Measurements from ENCODE around the gene IFT57.

IFT57 gene

DNA sequence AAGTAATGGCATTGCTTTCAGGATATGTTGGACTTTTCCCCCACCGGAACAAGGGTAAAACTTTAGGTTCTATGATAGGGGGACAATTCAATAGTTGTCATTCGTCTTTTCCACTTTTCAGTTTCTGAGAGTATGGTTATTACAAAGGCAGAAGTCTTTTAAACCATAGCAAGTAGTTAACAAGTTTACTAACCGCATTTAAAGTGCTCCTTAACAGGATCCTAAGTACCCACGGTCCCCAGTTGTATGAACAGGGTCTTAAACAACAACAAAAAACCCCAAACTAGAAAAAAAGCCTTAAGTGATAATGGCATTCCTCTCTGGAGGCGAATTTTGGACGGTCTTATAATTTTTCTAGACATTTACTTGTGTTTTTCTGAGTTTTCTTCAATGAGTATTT lies 831 bp downstream of the IFT57 start:
- no peak for DNase-seq (ENCODE audit: low read depth in 3 of 3, low spot score in 1 of 3)

DNA sequence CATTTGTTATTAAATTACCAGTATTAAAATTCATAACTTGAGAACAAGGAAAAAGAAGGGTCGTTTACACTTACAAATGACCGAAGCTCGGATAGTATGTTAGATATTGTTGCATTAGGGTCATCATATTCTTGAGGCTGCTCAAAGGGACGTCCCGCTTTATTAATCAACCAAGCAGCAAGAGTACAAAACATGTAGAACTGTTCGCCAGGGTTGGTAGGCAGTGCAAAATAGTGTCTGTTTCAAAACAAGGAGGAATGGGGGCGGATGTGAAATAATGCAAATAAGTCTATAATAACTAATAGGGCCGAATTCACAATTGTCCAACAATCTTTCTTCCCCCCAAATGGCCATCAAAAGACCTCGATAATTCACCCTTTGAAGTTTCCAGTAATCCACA lies 2.9 kb downstream of the IFT57 start:
- DNase-seq (ENCODE audit: low read depth in 3 of 3, low spot score in 1 of 3) = no peak

DNA sequence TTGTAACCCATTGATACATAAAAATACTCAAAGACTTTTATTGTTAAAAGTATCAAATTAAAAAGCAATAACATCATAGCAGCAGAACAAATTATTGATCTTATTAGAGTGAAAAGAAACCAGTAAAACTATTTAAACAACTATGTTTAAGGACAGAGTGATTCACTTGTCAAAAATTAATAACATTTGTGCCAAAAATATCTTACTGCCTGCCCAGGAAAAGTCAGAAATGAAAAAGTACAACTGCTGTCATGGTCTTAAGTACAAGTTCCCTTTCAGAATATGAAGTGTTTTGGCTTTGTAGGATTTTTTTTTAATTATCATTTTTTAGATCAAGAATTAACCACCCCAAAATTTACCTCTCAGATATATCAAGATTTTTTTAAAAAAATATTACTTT lies 3.4 kb downstream of the IFT57 start:
- no peak for DNase-seq (ENCODE audit: low read depth in 3 of 3, low spot score in 1 of 3)

DNA sequence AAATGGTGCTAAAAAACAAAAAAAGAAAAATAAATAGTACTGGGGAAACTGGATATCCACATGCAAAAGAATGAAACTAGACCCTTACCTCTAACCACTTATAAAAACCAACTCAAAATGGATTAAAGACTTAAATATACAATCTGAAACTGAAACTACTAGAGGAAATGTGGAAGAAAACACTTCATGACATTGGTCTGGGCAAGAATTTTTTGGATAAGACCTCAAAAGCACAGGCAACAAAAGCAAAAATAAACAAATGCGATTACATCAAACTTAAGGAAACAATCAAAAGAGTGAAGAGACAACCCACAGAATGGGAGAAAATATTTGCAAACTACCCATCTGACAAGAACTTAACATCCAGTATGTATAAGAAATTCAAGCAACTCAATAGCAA lies 6.4 kb downstream of the IFT57 start:
- no peak for DNase-seq (ENCODE audit: low read depth in 3 of 3, low spot score in 1 of 3)

DNA sequence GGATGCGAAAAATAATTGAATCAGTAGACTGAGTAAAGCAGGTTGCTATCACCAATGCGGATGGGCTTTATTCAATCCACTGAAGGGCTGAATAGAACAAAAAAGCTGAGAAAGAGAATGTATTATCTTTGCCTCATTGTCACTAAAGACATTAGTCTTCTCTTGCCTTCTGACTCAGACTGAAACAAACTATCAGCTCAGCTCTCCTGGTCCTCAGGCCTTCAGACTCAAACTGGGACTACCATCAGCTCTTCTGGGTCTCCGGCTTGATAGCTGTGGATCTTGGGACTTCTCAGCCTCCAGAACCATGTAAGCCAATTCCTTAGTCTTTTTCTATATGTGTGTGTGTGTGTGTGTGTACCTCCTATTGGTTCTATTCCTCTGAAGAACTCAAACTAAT lies 12.6 kb downstream of the IFT57 start:
- no peak for DNase-seq (ENCODE audit: low read depth in 3 of 3, low spot score in 1 of 3)

DNA sequence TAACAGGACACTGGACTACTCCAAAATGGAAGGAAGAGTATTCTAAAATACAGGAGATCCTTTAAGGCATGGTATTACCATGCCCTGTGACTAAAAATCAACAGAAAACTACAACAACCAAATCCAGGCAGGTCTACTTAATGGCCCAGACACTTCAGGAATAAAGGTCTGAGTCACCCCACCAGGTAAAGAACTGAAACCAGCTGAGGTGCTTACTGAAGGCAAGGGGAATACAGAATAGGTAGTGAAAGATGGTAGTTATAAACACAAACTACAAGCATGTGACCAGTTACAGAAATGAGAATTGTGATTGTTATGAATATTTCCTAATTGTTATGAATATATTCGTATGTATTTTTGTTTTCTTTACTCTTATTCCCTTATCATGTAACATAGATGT lies 13.4 kb downstream of the IFT57 start:
- no peak for DNase-seq (ENCODE audit: low read depth in 3 of 3, low spot score in 1 of 3)

DNA sequence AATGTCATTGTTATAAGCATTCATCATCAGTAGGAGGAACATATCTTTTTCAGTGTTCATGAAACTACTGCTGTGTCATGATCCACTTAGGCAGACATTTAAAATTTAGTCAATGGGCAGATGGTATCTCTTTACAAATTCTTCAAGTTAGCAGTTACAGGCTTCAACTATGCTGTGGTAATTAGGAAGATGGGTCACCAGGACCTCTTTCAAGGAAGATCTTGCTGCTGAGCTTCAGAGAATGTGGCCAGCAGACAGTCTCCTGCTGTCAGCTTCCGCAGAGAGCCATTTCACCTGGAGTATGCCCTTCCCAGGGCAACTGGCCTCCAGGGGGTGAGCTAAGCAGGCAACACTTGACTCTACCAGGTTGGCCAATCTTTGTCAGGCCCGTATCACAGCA lies 19.4 kb downstream of the IFT57 start:
- DNase-seq (ENCODE audit: low read depth in 3 of 3, low spot score in 1 of 3) = no peak

DNA sequence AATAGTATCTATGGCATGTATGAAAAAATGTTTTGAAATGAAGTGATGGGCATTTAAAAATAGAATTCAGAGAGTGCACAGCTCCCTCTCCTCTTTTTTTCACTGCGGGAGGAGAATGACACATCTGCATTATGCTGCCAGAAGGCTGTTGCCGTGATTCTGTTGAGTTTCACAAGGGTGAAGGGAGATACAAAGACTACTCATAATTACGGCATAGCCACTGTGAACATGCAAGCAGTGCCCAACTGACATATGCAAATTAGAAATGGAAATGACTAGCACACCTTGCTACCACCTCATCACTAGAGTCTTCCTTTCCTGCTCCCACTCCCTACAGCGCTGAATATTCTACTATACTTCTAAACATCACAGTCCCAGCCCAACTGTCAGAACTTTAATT lies 20.1 kb downstream of the IFT57 start:
- no peak for DNase-seq (ENCODE audit: low read depth in 3 of 3, low spot score in 1 of 3)

DNA sequence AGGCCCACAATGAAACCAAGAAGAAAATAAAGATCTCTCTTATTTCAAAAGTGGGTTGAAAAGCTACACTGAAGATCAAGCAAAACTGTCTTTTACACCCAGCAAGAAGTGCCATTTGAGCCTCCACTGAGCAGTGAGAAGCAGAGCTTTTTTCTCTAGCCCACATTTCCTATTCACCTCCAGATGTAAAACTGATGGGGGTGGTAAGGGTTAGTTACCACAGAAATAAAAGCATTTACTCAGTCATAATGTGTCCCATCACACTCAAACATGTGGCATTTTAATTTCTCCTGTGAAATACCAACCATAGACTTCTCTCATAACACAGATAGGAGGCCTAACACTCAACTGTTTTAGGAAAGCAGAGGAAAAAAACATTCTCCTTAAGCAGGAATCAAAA lies 21.0 kb downstream of the IFT57 start:
- no peak for DNase-seq (ENCODE audit: low read depth in 3 of 3, low spot score in 1 of 3)

DNA sequence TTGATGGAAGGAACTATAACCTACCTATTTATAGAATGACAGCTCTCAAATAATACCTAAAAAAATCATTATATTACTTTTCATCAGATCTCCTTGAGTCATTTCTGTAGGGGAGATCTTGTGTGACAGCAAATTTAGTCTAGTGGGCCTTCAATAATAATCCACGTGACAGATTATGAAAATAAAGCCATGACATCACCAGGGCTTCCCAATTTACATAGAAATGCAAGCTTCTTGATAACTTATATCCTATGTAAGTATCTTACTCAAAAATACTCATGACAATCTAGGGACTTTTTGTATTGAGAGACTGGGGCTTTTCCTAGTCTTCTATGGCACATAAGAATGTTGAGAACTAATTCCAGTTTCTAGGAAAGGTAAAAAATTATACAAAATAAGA lies 21.6 kb downstream of the IFT57 start:
- DNase-seq (ENCODE audit: low read depth in 3 of 3, low spot score in 1 of 3) = no peak

DNA sequence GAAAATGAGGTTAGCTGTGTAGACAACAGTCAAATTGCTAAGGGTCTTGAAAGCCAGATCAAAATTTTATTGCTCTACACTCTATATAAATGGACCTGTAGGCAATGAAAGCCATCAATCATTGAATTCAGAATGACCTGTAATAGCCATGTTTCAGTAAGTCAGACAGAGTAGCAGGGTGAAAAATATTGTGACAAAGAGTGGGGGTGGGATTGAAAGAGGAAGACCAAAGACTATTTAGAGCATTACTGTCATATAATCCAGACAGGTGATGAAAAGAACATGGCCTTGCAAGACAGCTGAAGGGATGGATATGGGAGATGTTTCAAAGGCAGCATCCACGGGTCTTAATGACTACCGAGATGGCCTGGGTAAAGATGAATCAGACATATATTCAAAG lies 22.2 kb downstream of the IFT57 start:
- no peak for DNase-seq (ENCODE audit: low read depth in 3 of 3, low spot score in 1 of 3)

DNA sequence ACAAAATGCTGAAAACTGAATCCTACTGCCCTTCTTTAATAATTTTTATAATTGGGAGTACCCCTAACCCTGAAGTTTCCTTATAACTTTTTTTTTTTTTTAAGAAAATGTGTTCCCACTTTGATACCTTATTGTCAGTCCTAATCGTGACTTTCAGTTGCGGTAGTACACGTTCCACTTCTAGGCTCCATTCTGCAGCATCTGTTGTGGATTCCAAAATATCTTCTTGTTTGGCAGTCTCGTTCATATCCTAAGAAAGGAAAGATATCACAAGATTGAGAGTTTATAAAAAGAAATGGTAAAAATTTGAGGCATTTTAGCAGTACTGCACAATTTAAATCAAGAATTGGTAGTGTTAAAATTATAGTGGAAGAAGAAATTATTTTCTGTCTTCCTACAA lies 30.8 kb downstream of the IFT57 start:
- no peak for DNase-seq (ENCODE audit: low read depth in 3 of 3, low spot score in 1 of 3)

DNA sequence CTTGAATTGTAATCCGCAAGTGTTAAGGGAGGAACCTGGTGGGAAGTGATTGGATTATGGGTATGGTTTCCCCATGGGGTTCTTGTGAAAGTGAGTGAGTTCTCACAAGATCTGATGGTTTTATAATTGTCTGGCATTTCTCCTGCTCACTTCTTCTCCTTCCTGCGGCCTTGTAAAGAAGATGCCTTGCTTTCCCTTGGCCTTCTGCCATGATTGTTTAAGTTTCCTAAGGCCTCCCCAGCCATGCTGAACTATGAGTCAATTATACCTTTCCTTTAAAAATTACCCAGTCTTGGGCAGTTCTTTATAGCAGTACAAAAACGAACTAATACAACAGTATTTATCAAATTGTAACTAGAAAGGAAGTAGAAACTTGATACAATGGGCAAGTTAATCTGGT lies 31.9 kb downstream of the IFT57 start:
- DNase-seq (ENCODE audit: low read depth in 3 of 3, low spot score in 1 of 3) = no peak

DNA sequence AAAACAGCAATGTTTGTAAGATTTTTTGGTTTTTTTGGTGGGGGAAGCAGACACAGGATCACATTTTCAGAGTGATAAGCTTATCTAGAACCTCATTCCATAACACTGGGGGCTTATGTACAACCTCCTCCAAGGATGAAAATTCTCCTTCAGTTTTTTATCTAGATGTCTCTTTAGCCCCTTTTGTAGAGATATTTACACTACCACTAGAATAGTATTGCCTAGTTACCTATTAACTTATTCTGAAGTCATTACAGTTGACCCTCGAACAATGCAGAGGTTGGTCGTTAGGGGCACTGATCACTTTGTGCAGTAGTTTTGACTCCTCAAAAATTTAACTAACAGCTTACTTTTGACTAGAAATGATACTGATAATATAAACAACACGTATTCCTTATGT lies 32.8 kb downstream of the IFT57 start:
- DNase-seq (ENCODE audit: low read depth in 3 of 3, low spot score in 1 of 3) = no peak

DNA sequence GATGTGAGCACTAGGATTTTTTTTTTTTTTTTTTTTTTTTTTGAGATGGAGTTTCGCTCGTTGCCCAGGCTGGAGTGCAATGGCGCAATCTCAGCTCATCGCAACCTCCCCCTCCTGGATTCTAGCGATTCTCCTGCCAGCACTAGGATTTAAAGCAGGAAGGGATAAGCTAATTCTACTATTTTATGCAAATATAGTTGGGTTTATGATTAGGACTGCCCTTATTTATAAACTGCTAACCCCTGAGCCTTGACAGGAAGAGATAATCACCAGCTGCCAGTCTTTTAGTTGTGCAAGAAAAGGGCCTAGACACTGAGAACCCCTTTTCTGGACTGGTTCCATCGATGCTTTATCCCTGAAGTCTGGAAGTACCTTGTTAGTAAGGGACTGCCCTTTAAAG lies 36.7 kb downstream of the IFT57 start:
- DNase-seq (ENCODE audit: low read depth in 3 of 3, low spot score in 1 of 3) = no peak

DNA sequence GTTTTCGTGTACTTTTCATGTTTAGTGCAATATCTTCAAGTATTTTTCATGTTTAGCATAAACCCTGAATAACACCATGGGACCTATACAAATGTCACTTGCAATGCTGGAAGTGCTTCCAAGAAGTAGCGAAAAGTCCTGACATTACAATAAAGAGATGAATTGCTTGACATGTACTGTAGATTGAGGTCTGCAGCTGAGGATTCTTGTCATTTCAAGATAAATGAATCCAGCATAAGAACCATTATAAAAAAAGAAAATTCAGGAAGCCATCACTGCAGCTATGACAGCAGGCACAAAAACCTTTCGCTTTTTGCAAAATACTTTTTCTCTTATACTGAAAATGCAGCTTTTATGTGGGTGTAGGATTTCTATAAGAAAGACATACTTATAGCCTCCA lies 37.4 kb downstream of the IFT57 start:
- no peak for DNase-seq (ENCODE audit: low read depth in 3 of 3, low spot score in 1 of 3)

DNA sequence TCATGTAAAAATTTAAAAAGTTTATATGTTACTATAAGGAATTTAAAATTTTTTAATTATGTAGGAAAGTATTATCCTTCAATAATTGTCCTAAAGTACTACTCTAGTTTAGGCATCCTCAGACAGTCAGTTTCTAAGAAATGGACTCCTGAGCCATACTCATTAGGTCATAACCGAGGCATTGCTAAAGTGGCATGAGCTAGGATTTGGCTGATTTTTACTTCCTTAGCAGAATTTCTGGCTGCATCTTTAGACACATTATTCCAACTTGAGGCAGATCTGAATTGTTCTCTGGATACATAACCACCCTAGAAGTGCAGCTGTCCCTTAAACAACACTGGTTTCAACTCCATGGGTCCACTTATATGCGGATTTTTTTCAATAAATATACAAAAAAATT lies 38.3 kb downstream of the IFT57 start:
- no peak for DNase-seq (ENCODE audit: low read depth in 3 of 3, low spot score in 1 of 3)

DNA sequence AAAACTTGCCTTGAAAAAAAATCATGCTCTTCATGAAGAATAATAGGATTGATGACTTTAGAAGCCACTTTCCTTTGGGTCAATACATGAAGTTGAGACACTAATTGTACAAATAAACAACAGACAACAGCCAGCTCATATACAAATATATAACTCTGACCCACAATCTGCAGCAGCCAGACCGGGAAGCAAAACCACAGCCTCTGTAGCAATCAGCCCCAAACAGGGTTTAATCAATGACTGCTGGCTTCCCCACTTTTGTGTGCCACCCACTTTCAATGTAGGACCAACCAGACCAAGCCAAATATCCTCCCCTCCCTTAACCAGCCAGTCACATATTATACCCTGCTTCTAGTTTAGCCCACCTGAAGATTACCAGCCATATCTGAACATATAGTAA lies 39.0 kb downstream of the IFT57 start:
- DNase-seq (ENCODE audit: low read depth in 3 of 3, low spot score in 1 of 3) = no peak

DNA sequence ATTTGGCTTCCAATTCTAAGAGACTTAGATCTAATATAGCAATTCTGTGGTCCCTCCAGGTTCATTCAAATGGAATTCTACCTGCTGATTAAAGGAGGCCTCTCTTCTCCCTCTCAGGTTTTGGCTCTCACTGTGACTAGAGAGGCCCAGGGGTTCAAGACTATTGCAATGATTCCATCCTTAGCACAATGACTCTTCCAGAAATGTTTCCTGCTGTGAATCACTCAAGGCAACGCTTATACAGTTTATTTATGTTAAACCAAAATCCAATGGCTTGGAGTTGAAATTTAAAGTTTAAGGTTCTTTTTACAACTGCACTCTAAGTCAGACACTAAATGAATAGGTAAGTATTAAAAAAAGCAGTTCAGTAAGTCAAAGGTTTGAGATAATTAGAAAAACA lies 39.9 kb downstream of the IFT57 start:
- no peak for DNase-seq (ENCODE audit: low read depth in 3 of 3, low spot score in 1 of 3)

DNA sequence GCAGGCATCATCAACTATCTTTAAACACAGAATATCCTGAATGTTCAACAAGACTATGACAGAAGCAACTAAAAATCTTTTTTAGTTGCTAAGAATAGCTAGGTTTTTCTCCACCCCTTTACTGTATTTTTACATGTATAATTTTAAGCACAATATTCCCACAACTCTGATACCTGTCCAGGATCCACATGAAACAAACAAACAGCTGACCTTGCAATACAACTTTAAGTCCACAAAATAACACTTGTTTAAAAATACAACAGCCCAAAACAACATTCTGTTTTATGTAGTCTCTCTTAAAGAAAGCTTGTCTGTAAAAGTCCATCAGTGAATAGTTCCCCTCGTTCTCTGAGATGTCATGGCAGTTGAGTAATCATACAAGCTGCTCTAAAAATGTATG lies 41.1 kb downstream of the IFT57 start:
- no peak for DNase-seq (ENCODE audit: low read depth in 3 of 3, low spot score in 1 of 3)

DNA sequence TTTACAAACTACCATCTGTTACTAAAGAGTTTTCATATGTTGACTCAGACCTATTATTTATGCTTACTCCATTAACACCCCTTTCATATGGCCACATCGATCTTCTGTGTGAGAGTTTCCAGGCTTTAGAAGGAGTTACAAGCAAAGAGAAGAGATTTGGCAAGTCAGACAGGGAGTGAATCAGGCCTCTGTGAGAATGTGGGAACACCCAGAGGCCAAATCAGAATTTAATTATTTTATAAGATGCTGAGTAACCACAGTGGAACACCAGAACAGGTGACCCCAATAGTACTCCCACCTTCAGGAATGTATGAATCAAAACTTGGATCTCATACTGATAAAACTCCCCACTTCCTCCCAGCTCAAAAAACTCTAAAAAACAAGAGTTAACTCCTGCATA lies 42.0 kb downstream of the IFT57 start:
- no peak for DNase-seq (ENCODE audit: low read depth in 3 of 3, low spot score in 1 of 3)

DNA sequence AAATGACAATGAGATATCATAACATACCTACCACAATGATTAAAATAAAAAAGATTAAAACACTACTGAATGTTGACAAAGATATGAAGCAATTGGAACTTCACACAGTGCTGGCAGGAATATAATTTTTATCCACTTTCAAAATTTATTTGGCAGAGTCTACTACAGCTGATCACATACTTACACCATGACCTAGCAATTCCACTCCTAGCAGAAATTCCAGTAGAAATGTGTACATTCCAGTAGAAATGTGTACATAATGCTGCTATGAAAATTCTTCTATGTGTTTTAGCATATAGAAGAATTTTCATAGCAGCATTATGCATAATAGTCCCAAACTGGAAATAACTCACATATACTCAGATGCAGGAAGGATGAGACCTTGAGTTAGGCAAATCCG lies 43.5 kb downstream of the IFT57 start:
- DNase-seq (ENCODE audit: low read depth in 3 of 3, low spot score in 1 of 3) = no peak

DNA sequence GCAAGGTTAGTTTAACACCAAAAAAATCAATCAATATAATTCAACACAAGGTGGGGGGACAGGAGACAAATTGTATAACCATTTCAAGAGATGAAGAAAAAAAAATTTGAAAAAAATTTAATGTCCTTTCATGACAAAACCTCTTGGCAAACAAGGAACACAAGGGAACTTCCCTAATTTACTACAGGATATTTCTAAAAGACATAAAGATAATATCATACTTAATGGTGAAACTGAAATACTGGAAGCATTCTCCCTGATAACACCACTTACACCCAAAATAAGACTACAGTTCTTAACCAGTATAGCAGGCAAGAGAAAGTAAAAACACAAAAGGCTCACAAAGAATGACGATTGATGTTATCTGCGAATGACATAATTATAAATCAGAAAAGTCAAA lies 44.7 kb downstream of the IFT57 start:
- DNase-seq (ENCODE audit: low read depth in 3 of 3, low spot score in 1 of 3) = no peak

DNA sequence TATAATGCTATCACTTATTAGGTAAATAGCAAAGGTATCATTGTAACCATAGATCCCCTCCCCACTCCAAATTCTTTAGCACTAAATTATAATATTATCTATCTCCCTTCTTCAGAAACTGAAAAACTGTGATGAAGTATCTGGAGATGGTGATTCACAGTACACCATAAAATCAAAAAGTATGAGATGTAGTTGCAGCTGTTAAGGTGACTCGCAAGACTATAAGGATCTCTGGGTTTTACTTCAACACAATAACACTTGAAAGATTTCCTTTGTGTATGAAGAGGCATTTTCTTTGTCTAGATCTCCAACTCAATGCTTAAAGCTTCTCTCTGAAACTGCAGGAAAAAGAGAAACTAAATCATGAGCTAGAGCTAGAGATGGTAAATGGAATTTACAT lies 46.9 kb downstream of the IFT57 start:
- no peak for DNase-seq (ENCODE audit: low read depth in 3 of 3, low spot score in 1 of 3)

DNA sequence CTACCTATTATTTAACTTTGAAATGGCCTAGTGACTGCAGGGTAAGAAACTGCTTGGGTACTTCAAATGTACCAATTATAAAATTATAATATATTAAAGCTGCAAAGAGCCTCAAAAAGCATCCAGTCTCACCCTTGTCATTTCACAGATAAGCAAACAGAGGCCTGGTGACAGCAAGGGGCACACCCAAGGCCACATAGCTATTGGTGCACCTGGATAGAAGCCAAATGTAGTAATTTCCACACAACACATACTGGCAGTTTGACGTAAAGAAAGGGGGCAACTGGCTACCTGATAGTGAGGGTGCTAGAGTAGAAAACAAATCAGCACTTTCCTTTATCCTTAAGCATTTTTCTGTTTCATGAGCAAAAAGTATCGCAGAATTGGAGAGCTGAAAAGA lies 51.1 kb downstream of the IFT57 start:
- DNase-seq (ENCODE audit: low read depth in 3 of 3, low spot score in 1 of 3) = no peak

Measured in stimulated activated CD4-positive, alpha-beta T cell treated with anti-CD3 and anti-CD28 coated beads, TNF-alpha, amount 100 ng/mL, for 1 hour (primary cell).